Measurements from ENCODE around the gene MRPS35.

Gene MRPS35

DNA sequence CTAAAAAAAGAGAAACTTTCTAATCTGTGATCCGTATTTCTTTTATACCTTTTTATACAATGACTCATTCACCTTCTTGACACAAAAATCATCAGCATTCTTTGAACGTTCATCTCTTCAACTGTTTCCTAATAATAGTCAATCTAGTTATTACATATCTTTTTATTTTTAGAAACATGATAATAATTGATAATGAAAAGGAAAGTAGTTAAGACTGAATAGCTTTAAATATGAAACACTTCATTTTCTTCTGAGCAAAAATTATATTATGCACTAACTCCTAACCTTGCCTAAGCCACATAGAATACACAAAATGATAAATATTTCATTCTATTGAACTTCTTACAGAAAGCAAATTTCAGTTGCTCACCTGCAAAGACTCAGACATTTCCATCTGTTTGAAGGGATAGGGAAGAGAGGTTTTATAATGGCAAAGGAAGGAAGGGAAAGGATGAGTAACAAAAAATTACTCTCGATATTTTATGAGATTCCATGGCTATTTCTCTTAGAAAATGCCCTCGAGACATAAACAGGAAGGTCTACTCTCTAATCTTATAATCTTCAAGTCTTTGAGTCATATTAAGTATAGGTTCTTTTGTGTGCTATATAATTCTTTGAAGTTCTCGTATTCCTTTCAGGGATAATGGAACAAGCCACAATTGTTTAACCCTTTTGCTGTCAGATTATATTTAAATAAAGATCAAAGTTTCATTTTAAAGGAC lies 61.9 kb downstream of the MRPS35 start:
- no peak for DNase-seq (ENCODE audit: low spot score)

- DNase-seq (ENCODE audit: low spot score): no peak
These were observed 66.5 kb downstream of the MRPS35 start for GRCh38 chr12:27777141-27777540.

DNA sequence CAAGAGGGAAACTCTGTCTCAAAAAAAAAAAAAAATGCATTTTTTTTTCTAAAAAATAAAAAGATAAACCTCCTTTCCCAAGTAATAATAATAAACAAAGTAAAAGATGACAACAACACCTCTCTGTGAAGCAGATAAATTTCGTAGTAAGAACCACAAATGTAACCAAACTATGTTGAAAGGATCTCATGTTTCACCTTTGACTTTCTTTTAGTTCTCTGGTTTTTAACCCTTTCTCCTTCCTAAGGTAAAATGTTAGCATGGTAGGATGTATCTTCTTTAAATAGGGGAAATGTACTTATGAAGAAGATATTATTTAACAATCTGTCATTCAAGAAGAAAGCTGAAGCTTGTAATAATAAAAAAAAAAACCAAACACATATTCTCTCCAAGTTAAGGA lies 67.6 kb downstream of the MRPS35 start:
- DNase-seq (ENCODE audit: low spot score): no peak

DNA sequence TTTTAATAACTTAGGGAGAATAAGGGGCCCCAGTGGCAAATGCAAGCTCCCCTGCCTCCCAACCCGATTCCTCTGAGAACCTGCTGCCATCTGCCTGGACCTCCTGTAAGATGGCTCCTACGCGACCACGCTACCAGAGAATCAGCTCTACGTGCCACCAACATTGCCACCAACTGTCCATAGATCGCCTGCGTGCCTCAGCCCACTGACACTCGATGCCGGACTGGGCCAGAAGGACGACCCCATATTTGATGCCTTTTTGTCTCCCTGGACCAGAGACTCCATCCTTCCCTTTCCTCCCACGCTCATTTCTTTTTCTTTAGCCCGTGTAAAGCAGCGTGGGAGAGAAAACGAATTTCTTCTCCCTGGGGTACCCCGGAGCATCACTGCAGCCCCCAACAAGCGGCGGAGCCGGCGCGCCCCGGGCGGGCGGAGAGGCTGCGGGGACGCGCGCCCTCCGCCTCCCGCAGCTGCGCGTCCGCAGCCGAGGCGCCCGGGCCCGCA lies 68.8 kb downstream of the MRPS35 start:
- DNase-seq (ENCODE audit: low spot score): peak; percentile 55

GRCh38 chr12:27779920-27780611 lies 69.4 kb downstream of the MRPS35 start, which contains the start of the genes KLHL42 and MANSC4:
KLHL42 (plus strand) TSS chr12:27780233; CDS start chr12:27780331, 98 bp downstream.
MANSC4 (minus strand) TSS chr12:27780236; CDS start chr12:27771276, 8,960 bp downstream.
- DNase-seq (ENCODE audit: low spot score): peak; percentile 83

DNA sequence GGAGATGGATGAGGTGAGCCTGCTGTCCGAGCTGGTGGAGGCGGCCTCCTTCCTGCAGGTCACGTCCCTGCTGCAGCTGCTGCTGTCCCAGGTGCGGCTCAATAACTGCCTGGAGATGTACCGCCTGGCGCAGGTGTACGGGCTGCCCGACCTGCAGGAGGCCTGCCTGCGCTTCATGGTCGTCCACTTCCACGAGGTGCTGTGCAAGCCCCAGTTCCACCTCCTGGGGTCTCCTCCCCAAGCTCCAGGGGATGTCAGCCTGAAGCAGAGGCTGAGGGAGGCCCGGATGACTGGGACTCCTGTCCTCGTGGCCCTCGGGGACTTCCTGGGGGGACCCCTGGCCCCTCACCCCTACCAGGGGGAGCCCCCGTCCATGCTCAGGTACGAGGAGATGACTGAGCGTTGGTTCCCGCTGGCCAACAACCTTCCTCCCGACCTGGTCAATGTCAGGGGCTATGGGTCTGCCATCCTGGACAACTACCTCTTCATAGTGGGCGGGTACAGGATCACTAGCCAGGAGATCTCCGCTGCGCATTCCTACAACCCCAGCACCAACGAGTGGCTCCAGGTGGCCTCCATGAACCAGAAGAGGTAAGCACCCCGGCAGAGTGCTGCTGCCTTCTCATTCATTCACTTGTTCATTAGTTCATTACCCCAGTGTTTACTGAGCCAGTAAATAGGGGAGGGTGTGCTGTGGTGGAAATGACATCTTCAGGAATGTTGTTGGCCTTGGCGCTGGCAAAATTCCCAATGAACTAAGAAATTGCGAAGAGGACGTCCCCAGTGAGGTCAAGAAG lies 70.2 kb downstream of the MRPS35 start:
- peak; percentile 49 for DNase-seq (ENCODE audit: low spot score)

GRCh38 chr12:27781680-27782079 lies 71.0 kb downstream of the MRPS35 start:
- no peak for DNase-seq (ENCODE audit: low spot score)

DNA sequence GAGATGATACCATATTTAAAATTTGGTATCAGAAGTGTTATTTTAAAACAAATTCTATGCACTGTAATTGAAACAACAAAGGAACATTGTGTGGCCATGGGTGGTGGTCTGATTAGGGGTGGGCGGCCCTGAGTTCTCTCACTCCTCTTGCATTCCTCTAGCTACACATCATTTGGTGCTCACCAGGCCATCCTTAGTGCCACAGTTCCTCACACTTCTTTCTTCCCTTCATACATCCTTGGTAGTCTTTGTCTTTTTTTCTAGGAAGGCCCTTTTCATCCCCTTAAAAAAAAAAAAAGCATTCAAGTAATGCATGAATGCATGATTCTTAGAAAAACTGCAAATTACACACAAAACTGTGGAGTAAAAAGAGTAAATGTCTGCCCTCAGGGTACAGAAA lies 71.8 kb downstream of the MRPS35 start:
- DNase-seq (ENCODE audit: low spot score): no peak

GRCh38 chr12:27785882-27786570 lies 75.4 kb downstream of the MRPS35 start:
- DNase-seq (ENCODE audit: low spot score): no peak

GRCh38 chr12:27787559-27787958 lies 76.9 kb downstream of the MRPS35 start:
- no peak for DNase-seq (ENCODE audit: low spot score)

DNA sequence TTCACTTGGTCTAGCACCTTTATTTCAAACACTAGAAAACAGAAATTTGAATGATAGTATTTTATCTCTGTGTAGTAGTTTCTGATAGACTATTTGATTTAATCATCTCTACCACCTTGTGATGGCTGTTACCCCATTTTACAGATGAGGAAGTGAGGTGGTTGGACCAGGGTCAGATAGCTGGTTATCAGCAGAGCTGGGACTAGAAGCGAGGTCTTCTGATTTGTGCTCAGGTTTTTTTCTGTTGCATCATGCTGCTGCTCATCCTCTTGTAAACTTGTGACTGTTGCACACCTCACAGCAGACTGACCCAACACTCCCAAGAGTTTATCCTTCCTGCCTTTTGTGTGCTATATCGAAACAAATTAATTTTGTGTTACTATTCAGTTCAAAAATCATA lies 79.5 kb downstream of the MRPS35 start:
- DNase-seq (ENCODE audit: low spot score): no peak

DNA sequence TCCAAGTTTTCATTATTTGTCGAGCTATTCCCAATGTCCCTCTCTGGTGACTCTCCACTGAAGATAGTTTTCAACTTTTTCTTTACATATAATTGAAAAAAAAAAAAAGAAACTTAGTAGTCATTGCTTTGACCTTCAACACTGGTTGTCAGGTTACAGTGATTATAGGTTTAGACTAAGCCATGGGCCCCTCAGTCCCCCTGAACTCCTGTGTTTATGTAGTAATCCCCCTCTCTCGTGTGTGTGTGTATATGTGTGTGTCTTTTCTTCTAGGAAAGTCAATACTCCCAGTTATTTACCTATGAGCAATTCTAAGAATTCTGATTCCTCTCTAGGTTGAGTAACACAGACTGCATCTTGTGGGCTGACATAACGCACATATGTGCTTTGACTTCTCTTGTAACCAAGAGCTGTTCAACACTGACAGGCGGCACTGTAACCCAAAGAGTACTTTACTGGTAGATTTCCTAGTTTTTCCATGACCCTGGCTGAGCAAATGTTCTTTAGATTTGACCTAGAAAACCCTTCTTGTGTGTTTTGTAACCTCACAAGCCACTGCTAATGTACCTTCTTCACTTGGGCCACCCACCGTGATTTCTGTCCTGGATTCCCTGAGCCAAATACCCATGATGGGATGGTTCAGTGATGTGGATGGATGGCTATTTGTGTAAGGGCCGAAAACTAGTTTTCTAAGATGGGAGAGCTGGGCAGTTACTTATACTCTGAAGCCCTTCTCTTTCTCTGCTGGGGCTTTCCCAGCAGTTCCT lies 84.4 kb downstream of the MRPS35 start:
- DNase-seq (ENCODE audit: low spot score): no peak

DNA sequence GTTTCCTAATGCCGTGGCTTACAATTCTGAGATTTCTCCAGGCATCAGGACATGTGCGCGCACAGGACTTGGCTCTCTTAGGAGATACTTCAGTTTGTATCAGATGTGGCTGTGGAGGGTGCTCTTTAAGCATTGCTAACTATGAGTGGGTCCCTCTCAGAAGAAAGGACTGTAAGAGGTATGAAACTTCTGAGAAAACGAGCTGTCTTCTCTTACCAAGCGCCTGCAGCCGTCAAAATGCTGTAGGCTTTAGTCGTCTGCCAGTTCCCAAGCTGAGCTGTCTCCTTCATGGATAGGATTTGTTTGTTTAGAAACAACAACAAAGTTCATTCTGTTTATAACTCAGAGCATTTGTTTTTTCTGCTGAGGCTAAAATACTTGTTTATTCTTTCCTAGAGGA lies 85.5 kb downstream of the MRPS35 start:
- DNase-seq (ENCODE audit: low spot score): no peak

DNA sequence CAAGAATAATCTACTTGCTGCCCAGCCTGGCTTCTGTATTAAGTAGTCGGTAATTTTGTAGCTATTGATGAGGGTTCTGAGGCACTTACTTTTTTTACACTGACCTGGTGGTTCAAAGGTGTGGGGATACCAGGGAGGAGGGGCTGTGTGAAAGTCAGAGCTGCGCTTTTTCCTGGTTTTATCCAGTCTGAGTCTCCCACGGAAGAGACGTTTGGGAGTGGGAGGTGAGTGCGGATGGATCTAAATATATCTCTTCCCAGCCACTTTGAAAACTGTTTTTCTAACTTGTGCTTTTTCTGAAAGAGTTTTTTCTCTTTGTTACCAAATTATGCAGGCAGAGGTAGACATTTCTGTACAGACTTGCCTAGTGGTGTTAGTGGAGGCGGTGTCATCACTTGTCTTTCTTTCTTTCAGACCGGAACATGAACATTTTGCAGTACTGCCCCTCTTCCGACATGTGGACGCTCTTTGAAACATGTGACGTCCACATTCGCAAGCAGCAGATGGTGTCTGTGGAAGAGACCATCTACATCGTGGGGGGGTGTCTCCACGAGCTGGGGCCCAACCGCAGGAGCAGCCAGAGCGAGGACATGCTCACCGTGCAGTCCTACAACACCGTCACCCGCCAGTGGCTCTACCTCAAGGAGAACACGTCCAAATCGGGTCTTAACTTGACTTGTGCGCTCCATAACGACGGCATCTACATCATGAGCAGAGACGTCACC lies 86.8 kb downstream of the MRPS35 start:
- no peak for DNase-seq (ENCODE audit: low spot score)

DNA sequence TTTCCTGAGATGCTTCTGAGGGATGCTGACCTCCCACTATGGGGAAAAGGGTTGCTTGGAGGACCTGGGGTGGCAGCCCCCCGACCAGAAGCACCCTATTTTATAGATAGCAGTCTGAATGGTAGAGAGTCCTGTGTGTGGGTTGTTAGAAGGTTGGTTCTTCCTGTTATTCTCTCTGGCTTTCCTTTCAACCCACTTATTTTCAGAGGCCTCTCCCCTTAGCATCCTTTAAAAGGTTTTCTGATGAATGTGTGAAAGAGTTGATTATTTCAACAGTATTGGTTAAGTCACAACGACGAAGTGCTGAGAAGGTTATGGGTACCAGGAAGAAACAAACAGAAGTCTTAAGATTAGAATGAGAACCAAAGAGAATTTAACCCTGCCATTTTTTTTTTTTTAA lies 90.2 kb downstream of the MRPS35 start:
- DNase-seq (ENCODE audit: low spot score): no peak

GRCh38 chr12:27801630-27802029 lies 91.0 kb downstream of the MRPS35 start:
- no peak for DNase-seq (ENCODE audit: low spot score)

DNA sequence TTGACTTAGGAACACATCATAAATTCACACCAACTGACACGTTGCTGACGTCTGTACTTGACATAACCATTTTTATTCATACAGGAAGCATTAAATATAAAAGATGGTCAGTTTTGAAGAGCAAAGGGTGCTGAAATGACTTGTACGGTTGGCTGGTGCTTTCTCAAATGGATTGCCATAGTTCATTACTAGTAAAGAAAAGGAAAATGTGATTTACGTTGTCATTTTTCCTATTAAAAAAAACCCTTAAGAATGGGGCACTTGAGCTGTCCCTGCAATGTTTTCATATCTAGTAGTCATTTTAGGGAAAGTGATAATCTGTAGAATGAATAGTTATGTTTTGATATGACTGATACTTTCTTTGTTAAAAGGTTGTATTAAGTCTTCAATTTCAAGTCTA lies 91.9 kb downstream of the MRPS35 start:
- no peak for DNase-seq (ENCODE audit: low spot score)

- DNase-seq (ENCODE audit: low spot score): no peak
These were observed 92.3 kb downstream of the MRPS35 start for GRCh38 chr12:27802936-27803335.

- no peak for DNase-seq (ENCODE audit: low spot score)
These were observed 94.6 kb downstream of the MRPS35 start for GRCh38 chr12:27805238-27805637.
